SK-N-MC (cell line): ENCODE results near the gene PPP1R9A.
"Not testable (repeated sequence)": the region's sequence is repeated elsewhere in the genome, so short reads cannot be mapped to it uniquely, and the experiment has no call there.

Experiments used
- DNase-seq: peaks from one replicate; pipeline ENCODE4 v3.0.0-alpha.2; 2011; ENCODE audit warnings: low read depth, low spot score
- H3K27ac ChIP-seq: fragments of 200-600 bp; sonication (generic); 2 replicates; pipeline ENCODE4 v1.5.1; 2016; ENCODE audit warnings: mixed run types
- H3K36me3 ChIP-seq: fragments of 200-600 bp; sonication (generic); 2 replicates; pipeline ENCODE4 v1.6.1; 2017; ENCODE audit warnings: antibody characterized with exemption, low read length, mixed read lengths; ENCODE audit not compliant: insufficient read depth
- H3K4me3 ChIP-seq: fragments of 200-600 bp; sonication (generic); 2 replicates; pipeline ENCODE4 v1.5.1; 2016
- H3K9ac ChIP-seq: fragments of 200-600 bp; sonication (generic); 2 replicates; pipeline ENCODE4 v1.8.0; 2017; ENCODE audit warnings: mixed run types, mixed read lengths; ENCODE audit not compliant: insufficient read length
- H3K9me3 ChIP-seq: fragments of 200-600 bp; sonication (generic); 2 replicates; pipeline ENCODE4 v1.6.1; 2017; ENCODE audit warnings: low read depth, mild to moderate bottlenecking, antibody characterized with exemption, low read length, moderate library complexity, mixed read lengths
- EZH2 ChIP-seq: fragments of 200-600 bp; sonication (generic); IDR thresholded peaks from one replicate; pipeline ENCODE4 v1.6.1; 2017; ENCODE audit warnings: antibody characterized with exemption
- FOXP2 ChIP-seq: optimal IDR thresholded peaks from 2 replicates; pipeline ENCODE3; 2011; ENCODE audit warnings: mild to moderate bottlenecking, moderate library complexity; ENCODE audit not compliant: insufficient read depth; ENCODE audit errors: extremely low read length, control extremely low read depth
- POLR2AphosphoS5 ChIP-seq: IDR thresholded peaks from 2 replicates; pipeline ENCODE4 v1.6.1; 2012; ENCODE audit warnings: mild to moderate bottlenecking, low read depth, low read length, borderline replicate concordance

PPP1R9A gene

DNA sequence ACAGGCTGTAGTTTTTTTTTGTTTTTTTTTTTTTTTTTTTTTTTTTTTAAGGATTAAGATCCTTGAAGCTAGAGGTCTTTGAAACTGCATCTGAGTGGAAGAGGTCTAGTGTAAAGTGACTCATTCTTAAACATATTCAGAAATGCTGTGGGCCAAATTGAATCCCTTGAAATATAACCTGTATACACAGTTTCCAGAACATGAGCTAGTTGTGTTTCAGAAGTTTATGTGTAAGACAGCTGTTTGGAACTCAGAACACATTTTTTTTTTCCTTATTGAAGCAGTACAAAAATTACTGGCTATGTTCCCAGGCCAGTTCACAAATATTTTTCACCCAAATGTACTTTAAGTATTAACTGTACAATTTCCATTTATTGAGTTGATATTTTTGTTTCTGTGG lies 67.9 kb downstream of the PPP1R9A start:
- H3K27ac ChIP-seq: no peak overlapping the region; the same call in 1 of the 2 replicates
- no peak overlapping the region for H3K4me3 ChIP-seq
- no peaks in the 10 kb centered on the region for H3K36me3 ChIP-seq
- DNase-seq: no peak
- H3K9ac ChIP-seq: no peak overlapping the region
- no peak for TF ChIP-seq POLR2AphosphoS5
- no peak for TF ChIP-seq EZH2
- TF ChIP-seq FOXP2: no peak
- no peaks in the 10 kb centered on the region for H3K9me3 ChIP-seq

DNA sequence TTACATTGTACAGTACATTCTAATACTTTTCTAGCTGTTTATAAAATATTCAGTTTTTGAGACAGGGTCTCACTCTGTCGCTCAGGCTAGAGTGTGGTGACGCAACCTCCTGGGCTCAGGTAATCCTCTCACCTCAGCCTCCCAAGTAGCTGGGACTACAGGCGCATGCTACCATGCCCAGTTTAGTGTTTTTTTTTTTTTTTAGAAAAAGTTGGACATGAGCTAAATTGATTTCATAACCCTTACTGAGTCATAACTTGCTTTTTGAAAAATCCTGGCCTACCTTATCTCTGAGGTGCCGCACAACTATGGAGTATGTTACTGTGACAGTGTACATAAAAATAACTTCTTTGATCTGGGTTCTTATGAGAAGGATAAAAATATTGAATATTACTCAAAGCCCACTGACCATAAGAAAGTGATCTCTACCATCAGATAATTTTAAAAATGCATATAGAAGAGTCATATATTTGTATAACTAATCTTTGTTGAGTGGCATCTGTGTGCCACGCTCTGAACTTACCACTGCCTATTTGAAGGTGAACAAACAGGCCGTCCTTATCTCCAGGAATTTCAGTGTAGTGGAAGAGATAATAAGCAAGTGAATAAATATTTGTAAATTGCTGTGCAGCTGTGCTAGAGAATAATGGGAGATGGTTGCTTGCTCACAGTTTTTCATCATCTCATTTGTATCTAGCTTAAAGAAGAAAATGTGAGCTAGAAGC lies 73.2 kb downstream of the PPP1R9A start:
- H3K27ac ChIP-seq: no peak overlapping the region
- no peaks in the 10 kb centered on the region for H3K9me3 ChIP-seq
- no peak for DNase-seq

DNA sequence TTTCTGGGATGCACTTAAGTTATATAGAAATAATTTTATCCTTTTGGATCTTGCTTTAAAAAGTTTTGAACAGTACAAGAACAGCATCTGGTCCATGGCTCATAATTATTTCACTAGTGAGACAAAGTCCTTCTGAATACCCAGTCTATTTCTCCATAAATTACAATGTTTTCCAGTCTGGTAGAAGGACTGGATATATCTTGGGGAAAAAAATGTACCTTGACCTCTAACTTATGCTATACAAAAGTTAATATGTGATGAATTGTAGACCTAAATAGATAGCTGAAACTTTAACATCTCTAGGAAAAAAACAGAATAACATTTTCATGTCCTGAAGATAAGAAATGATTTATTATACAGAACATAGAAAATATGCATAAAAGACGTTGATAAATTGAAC lies 88.5 kb downstream of the PPP1R9A start:
- no peak overlapping the region for H3K4me3 ChIP-seq
- H3K36me3 ChIP-seq: no peaks in the 10 kb centered on the region
- no peaks in the 10 kb centered on the region for H3K9me3 ChIP-seq
- no peak overlapping the region for H3K27ac ChIP-seq
- no peak for TF ChIP-seq POLR2AphosphoS5
- TF ChIP-seq EZH2: no peak
- TF ChIP-seq FOXP2: no peak
- no peak for DNase-seq
- H3K9ac ChIP-seq: no peak overlapping the region

More for the DNA sequence above, 73.2 kb downstream of the PPP1R9A start:
- Histone ChIP-seq H3K9ac (no peak overlapping the region), H3K36me3 (no peaks in the 10 kb centered on the region), H3K4me3 (no peak overlapping the region)
- TF ChIP-seq POLR2AphosphoS5 (no peak), FOXP2 (no peak), EZH2 (no peak)

DNA sequence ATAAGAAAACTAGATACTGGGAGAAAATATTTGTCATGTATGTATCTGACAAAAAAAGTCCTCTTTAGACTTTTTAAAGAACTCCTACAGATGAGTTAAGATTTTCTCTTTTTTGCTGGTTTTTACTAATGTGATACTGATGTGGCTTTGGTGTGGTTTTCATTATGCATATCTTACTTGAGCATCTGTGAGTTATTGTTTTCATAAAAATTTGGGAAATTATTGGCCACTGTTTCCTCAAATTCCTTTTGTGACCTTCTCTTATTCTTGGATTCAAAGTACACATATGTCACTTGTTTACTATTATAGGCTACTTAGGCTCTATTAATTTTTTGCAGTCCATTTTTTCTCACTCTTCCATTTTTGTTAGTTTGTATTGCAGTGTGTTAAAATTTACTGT lies 89.0 kb downstream of the PPP1R9A start:
- Histone ChIP-seq H3K27ac (no peak overlapping the region), H3K9ac (no peak overlapping the region), H3K4me3 (no peak overlapping the region), H3K9me3 (no peaks in the 10 kb centered on the region), H3K36me3 (no peaks in the 10 kb centered on the region)
- no peak for DNase-seq
- TF ChIP-seq EZH2: no peak

DNA sequence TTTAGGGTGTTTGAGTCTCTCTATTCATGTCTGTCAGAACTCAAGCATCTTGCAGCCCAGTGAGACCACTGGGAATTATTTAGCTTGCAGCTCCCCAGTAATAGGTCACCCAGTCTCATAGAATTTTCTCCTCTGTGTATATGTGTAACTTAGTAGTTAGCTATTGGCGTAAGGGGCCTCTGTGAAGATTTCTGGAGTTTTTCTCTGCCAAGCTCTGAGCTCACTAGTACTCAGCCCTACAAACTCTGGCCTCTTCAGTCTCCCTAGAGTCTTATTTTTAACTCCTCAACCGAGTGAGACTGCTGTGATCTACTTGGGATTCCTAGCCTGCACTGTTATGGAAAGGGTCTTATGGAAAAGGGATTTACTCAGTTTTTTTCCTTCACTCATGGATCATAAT lies 90.2 kb downstream of the PPP1R9A start:
- H3K27ac ChIP-seq: no peak overlapping the region
- no peak for TF ChIP-seq POLR2AphosphoS5
- no peaks in the 10 kb centered on the region for H3K9me3 ChIP-seq
- H3K9ac ChIP-seq: no peak overlapping the region
- no peak for DNase-seq
- no peak overlapping the region for H3K4me3 ChIP-seq
- no peaks in the 10 kb centered on the region for H3K36me3 ChIP-seq

DNA sequence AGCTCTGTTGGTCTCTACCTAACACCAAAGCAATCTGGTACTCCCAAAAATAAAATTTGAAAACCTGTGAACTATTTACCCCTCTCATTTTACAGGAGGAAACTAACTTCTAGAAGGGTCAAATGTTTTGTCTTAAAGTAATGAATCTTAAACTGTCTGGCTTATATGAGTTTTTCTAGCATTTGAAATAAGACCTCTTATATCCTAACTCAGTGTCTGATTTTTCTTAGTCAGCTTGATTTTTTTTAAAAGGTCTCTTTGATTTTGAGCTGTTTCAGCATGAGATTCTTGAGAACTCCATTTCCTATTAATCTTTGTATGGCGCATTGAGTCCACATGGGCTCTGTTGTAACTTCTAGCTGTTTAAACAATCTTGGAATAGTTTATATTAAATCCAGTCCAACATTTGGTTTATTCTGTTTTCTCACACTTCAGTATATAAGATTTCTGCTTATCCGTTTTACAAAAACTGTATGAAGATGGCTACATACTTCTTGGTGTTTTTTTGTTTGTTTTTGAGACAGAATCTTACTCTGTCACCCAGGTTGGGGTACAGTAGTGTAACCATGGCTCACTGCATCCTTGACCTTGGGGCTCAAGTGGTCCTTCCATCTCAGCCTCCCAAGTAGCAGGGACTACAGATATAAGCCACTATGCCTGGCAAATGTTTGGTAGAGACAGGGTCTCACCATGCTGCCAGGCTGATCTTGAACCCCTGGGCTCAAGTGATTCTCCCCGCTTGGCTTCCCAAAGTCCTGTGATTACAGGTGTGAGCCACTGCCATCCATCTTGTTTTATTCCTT lies 91.1 kb downstream of the PPP1R9A start:
- Histone ChIP-seq H3K36me3 (no peaks in the 10 kb centered on the region), H3K4me3 (no peak overlapping the region), H3K9me3 (no peaks in the 10 kb centered on the region), H3K9ac (no peak overlapping the region), H3K27ac (no peak overlapping the region)
- no peak for DNase-seq
- no peak for TF ChIP-seq POLR2AphosphoS5
- no peak for TF ChIP-seq EZH2
- TF ChIP-seq FOXP2: no peak

DNA sequence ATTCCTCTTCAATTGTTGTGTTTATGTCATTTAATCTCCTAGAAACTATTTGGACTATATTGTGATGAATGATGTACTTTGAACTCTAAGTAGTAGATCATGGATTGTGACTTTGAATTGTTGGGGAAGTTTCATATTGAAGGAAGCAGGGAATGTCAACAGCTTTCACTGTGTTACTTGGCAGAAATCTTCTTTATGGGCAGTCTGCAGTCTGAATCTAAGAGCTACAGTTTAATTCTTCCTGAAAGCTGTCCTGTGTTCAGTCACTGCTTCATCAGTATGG lies 91.6 kb downstream of the PPP1R9A start:
- TF ChIP-seq EZH2 (no peak), POLR2AphosphoS5 (no peak), FOXP2 (no peak)
- Histone ChIP-seq H3K9me3 (no peaks in the 10 kb centered on the region), H3K36me3 (no peaks in the 10 kb centered on the region), H3K9ac (no peak overlapping the region), H3K27ac (no peak overlapping the region), H3K4me3 (no peak overlapping the region)
- no peak for DNase-seq

DNA sequence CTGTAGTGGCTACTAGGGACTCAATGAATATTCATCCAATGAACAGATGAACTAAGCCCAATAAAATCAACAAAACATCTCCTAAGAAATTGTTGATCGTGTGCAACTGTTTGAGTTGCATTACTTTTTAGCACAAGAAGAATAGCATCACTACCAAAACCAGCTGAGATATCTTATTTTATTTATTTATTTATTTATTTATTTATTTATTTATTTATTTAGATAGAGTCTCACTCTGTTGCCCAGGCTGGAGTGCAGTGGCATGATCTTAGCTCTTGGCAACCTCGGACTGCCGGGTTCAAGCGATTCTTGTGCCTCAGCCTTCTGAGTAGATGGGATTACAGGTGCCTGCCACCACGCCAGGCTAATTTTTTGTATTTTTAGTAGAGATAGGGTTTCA lies 92.2 kb downstream of the PPP1R9A start:
- not testable (repeated sequence) for H3K9ac ChIP-seq, H3K9me3 ChIP-seq, H3K36me3 ChIP-seq, DNase-seq, H3K27ac ChIP-seq, H3K4me3 ChIP-seq

DNA sequence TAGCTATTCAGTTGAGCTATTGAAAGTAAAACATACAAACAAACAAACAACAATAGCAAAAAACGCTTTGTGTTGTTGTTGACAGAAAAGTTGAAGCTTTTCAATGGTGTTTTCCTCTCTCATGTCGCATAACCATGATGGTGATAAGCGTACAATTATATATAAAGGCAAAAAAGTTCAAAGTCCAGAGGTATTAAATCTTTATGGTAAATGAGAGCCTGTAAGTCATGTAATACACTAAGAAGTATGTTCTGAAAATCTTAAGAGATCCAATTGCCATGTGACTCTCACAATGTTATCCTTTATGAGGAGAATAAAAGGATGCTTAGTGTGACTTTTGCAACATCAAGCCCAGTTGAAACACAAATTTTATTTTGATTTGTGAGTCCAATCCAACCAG lies 93.9 kb downstream of the PPP1R9A start:
- H3K9me3 ChIP-seq: no peaks in the 10 kb centered on the region
- no peak overlapping the region for H3K27ac ChIP-seq
- DNase-seq: no peak
- TF ChIP-seq EZH2 (no peak), FOXP2 (no peak), POLR2AphosphoS5 (no peak)
- H3K36me3 ChIP-seq: no peaks in the 10 kb centered on the region
- H3K9ac ChIP-seq: no peak overlapping the region
- no peak overlapping the region for H3K4me3 ChIP-seq
